GM19397 (cell line): Measurements from ENCODE around the gene TBCD.
"Not testable (repeated sequence)": the region's sequence is repeated elsewhere in the genome, so short reads cannot be mapped to it uniquely, and the experiment has no call there.

Source experiments
- ATAC-seq: cut with Tn5 transposase; IDR thresholded peaks from one replicate; pipeline ENCODE4 v1.9.1; 2021; ENCODE audit warnings: mild to moderate bottlenecking, moderate library complexity; ENCODE audit not compliant: unreplicated experiment

Gene TBCD

GRCh38 chr17:82949361-82949760 is 197.5 kb downstream of the TBCD start:
- no peak for ATAC-seq

- ATAC-seq: no peak
These were observed 198.1 kb downstream of the TBCD start for GRCh38 chr17:82949984-82950383.

- ATAC-seq: no peak
These were observed 198.7 kb downstream of the TBCD start for GRCh38 chr17:82950525-82951102.

- ATAC-seq: no peak
These were observed 200.2 kb downstream of the TBCD start for GRCh38 chr17:82952019-82952418.

- ATAC-seq: not testable (repeated sequence)
These were observed 203.2 kb downstream of the TBCD start for GRCh38 chr17:82955106-82955505.

- ATAC-seq: not testable (repeated sequence)
These were observed 203.8 kb downstream of the TBCD start for GRCh38 chr17:82955627-82956026.

- ATAC-seq: no peak
These were observed 204.4 kb downstream of the TBCD start for GRCh38 chr17:82956146-82956725.

GRCh38 chr17:82956726-82957468 is 205.0 kb downstream of the TBCD start:
- ATAC-seq: no peak

GRCh38 chr17:82957469-82957795 is 205.6 kb downstream of the TBCD start:
- no peak for ATAC-seq

- ATAC-seq: no peak
These were observed 206.2 kb downstream of the TBCD start for GRCh38 chr17:82957961-82958561.

- no peak for ATAC-seq
These were observed 207.5 kb downstream of the TBCD start for GRCh38 chr17:82959242-82959930.

- ATAC-seq: no peak
These were observed 208.1 kb downstream of the TBCD start for GRCh38 chr17:82959990-82960418.

GRCh38 chr17:82960419-82961271 is 208.8 kb downstream of the TBCD start:
- ATAC-seq: no peak

GRCh38 chr17:82961366-82962162 is 209.7 kb downstream of the TBCD start:
- ATAC-seq: no peak

GRCh38 chr17:82962163-82962720 is 210.4 kb downstream of the TBCD start:
- no peak for ATAC-seq

- ATAC-seq: no peak
These were observed 211.5 kb downstream of the TBCD start for GRCh38 chr17:82963104-82963950.

GRCh38 chr17:82964451-82964850 is 212.6 kb downstream of the TBCD start:
- ATAC-seq: not testable (repeated sequence)

GRCh38 chr17:82964851-82965341 is 213.0 kb downstream of the TBCD start:
- no peak for ATAC-seq
